Right hindlimb (tissue), 1 donor: ENCODE data around the gene TMEM108.
A peak's percentile ranks its signal among the peaks of the same experiment; 100 is the strongest.

Experiments used
- DNase-seq: peaks from one replicate; pipeline ENCODE4 v3.0.0-alpha.2; 2018

The TMEM108 gene

GRCh38 chr3:133393204-133393603, 355.0 kb downstream of the TMEM108 start:
- DNase-seq, result no peak

- no peak for DNase-seq
Observed at GRCh38 chr3:133393691-133394474, 355.7 kb downstream of the TMEM108 start.

DNA sequence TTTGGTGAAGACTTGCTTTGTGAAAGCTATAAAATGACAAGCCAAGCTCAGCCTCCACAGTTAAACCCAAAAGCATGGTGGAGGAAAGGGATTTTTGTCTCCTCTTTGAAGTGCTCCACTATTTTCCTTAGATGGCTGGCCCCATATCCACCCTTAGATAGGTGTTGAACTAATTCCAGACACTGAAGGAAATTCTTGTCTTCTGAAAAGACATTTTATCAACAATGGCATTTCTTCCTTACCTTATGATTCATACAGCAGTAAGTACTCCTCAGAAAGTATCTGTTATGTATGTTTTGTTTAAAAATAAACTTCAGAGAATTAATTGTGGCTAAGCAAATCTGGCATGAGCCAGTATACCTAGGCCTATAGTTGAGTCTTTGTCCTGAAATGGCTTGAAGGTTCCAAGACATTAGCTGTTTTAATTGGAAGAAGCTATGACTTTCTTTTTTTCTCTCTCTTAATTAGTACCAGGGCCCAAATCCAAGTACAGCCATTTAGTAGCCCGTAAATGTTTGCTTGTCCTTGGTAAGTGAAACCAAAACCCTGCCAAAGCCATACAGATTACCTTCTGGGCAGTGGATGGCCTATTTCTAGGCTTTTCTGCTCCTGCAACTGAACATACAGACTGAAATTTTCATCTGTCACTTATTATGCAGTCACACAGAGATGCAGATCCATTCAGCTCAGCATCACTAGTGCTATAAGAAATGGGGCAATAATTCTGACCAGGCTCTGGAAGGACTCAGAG, 356.5 kb downstream of the TMEM108 start:
- no peak for DNase-seq

DNA sequence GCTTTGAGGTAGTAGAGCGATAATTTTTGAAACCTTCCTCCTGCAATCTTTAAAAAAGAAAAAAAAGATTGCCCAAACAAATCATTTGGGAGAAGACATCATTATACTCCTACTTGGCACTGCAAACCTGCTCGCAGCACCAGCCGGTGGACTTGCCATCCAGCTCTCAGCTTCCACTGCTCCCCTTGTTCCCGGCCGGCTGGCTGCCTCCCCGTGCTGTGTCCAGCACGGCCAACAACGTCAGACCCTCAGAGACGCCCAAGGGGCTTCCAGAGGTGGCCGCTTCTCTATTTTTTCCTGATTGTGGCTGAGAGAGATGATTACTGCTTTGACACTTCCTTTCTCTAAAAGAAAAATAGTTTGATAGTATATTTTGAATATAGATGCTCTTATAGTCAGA, 358.7 kb downstream of the TMEM108 start:
- DNase-seq, result no peak

- no peak for DNase-seq
Observed at GRCh38 chr3:133400006-133400515, 361.9 kb downstream of the TMEM108 start, which contains the start of gene BFSP2. Gene BFSP2 (plus strand): TSS chr3:133400056. CDS start chr3:133400084, 28 bp downstream.

DNA sequence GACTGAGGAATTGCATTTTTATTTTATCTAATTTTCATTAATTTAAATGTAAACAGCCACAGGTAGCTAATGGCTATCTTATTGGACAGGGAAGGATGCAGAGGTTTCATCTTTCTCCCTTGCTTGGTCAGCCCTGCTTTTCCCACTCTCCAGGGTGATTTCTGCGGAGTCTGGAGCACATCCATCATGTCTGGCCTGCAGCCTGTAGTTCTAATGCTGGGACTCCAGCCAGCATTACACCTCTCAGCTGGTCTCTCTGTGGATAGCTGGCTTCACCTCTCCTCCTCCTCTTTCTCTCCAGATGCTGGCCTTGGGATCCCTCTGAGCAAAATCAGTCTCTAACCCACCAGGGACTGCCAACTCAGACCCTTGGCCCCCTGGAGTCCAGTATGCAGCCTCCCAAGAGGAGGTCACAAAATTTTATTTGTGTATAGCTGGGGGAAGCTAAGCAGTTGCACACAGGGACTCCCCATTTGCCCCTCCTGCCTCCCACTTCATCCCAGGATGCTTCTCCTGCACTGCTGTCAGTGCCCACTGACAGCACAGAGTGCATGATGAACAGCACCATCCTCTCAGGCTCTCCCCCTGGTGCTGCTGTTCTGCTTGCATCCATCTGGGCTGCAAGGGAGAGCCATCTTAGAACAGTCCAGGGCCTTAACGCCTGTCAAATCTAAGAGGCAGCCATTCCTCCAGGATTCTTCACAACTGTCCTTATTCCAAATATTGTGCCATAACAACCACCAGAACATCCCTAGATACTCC, 363.4 kb downstream of the TMEM108 start:
- peak; percentile 72 for DNase-seq

- DNase-seq, result no peak
Observed at GRCh38 chr3:133404920-133405319, 366.7 kb downstream of the TMEM108 start.

- no peak for DNase-seq
Observed at GRCh38 chr3:133408366-133408765, 370.2 kb downstream of the TMEM108 start.

DNA sequence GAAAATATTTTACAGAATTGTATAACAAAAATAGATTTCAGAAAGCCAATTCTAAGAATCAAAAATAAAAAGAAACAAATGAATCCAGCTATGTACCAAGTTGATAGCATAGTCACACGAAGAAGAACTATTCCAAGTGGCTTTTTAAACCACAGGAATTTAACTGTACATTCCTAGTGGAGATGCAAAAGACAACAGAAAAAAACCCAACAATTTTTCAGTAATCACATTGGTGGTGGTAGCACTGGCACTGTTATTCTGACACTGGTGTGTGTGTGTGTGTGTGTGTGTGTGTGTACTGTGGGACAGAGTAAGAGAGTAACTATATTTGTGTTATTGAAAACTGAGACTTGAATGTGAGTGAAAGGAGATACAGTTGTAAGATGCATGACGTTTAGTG, 370.8 kb downstream of the TMEM108 start:
- DNase-seq, result no peak

- DNase-seq, result no peak
Observed at GRCh38 chr3:133410191-133410892, 372.2 kb downstream of the TMEM108 start.

- DNase-seq, result no peak
Observed at GRCh38 chr3:133412183-133413132, 374.3 kb downstream of the TMEM108 start.

- DNase-seq, result no peak
Observed at GRCh38 chr3:133413161-133414020, 375.2 kb downstream of the TMEM108 start.

DNA sequence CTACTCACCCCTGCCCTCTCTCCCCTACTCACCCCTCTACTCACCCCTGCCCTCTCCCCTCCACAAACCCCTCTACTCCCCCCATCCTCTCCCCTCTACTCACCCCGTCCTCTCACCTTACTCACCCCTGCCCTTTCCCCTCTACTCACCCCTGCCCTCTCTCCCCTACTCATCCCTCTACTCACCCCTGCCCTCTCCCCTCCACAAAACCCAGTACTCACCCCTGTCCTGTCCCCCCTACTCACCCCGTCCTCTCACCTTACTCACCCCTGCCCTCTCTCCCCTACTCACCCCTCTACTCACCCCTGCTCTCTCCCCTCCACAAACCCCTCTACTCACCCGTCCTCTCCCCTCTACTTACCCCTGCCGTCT, 375.8 kb downstream of the TMEM108 start:
- no peak for DNase-seq

DNA sequence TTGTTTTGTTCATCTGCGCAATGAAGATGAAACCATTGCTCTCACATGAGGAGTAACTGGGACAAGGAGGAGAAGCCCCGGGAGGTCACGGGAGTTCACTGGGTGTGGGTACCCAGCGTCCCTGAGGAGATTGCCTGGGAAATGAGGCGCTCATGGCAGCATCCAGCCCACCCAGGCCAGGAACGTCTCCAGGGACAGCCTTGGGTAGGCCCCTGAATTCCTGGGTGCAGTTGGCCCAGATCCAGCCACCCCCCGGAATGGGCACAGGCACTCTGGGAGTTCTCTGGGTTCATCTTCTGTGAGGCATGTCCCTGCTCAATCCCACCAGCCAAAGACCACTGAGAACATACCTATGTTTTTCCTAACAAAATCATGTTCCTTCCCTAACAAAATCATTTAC, 380.2 kb downstream of the TMEM108 start:
- no peak for DNase-seq

- DNase-seq, result no peak
Observed at GRCh38 chr3:133419151-133419909, 381.1 kb downstream of the TMEM108 start.

DNA sequence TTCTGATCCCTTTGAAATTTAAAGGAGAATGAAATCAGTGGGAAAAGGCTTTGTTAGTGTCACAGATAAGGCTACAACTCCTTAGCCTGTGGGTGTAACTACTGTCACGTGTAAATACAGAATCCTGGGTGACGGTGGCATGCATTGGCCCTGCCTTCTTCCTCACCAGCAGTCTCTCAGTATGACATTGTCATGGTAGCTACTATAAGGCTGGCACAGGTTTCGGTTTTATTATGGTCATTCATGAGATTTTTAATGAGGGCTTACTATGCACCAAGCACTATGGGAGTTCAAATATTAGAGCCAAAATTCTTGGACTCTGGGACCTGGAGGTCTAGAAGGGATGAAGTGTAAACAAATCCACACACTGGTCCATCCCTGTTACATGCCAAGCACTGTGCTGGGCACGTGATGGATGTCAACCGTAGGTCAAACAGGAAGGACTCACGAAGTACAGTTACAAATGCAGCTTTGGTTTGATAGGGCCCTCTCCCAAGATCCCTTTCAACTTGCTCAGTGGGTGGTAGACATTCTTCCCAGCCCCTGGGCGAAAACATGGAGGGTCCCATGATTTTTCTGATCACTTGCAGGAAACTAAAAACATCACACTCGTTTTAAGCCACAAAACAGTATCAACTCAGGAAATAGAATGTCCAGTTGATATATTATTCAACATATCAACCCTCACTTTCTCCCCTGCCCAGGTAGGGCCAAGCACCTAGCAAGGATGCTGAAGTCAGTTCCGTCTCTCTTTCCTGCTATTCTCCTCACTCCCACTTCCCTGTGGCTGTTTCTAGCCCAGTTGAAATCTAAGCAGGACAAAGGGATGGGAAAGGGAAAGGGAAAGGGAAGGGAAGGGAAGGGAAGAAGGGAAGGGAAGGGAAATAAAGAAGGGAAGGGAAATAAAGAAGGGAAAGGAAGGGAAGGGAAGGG, 387.0 kb downstream of the TMEM108 start:
- DNase-seq, result no peak

DNA sequence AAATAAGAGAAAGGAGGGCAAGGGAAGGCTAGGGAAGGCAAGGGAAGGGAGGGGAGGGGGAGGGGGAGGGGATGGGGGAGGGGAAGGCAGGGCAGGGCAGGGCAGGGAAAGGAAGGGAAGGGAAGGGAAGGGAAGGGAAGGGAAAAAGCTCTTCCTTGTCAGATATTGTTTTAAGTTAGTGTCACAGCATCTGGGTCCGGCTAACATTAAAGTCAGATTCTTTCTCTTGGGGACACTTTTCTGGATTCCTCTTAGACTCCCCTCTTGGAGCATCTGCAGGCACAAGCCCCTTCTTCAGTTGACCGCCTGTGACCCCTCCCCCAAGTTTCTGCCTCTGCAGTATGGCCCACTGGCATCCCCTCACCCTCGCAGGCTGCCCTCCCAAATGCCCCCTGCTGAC, 387.7 kb downstream of the TMEM108 start:
- DNase-seq, result no peak

- no peak for DNase-seq
Observed at GRCh38 chr3:133426721-133427120, 388.5 kb downstream of the TMEM108 start.
